GM19372 (cell line): ENCODE results near the gene TMCC2.
"Not testable (repeated sequence)": the region's sequence is repeated elsewhere in the genome, so short reads cannot be mapped to it uniquely, and the experiment has no call there.

Experiments
- ATAC-seq: cut with Tn5 transposase; IDR thresholded peaks from one replicate; pipeline ENCODE4 v1.9.1; 2021; ENCODE audit warnings: mild to moderate bottlenecking, low read depth, moderate library complexity; ENCODE audit not compliant: unreplicated experiment

TMCC2 gene

GRCh38 chr1:205211839-205212536 lies 15.8 kb upstream of the TMCC2 start:
- peak; percentile 12 for ATAC-seq

GRCh38 chr1:205214756-205215155 lies 13.0 kb upstream of the TMCC2 start:
- no peak for ATAC-seq

- no peak for ATAC-seq
Measured at GRCh38 chr1:205216588-205216987, 11.2 kb upstream of the TMCC2 start.

- no peak for ATAC-seq
Measured at GRCh38 chr1:205217418-205217817, 10.3 kb upstream of the TMCC2 start.

- ATAC-seq = no peak
Measured at GRCh38 chr1:205220421-205220820, 7.3 kb upstream of the TMCC2 start.

GRCh38 chr1:205224736-205225135 lies 3.0 kb upstream of the TMCC2 start:
- no peak for ATAC-seq

GRCh38 chr1:205225901-205226765 lies 1.6 kb upstream of the TMCC2 start:
- no peak for ATAC-seq

- ATAC-seq = no peak
Measured at GRCh38 chr1:205226868-205227583, 720 bp upstream of the TMCC2 start.

- no peak for ATAC-seq
Measured at GRCh38 chr1:205228093-205228521, 361 bp downstream of the TMCC2 start.

- ATAC-seq = no peak
Measured at GRCh38 chr1:205229399-205229871, 1.7 kb downstream of the TMCC2 start.

GRCh38 chr1:205229916-205230700 lies 2.4 kb downstream of the TMCC2 start:
- ATAC-seq = no peak

- no peak for ATAC-seq
Measured at GRCh38 chr1:205230982-205231381, 3.2 kb downstream of the TMCC2 start.

- no peak for ATAC-seq
Measured at GRCh38 chr1:205232127-205232820, 4.5 kb downstream of the TMCC2 start.

- no peak for ATAC-seq
Measured at GRCh38 chr1:205232945-205233397, 5.2 kb downstream of the TMCC2 start.

- not testable (repeated sequence) for ATAC-seq
Measured at GRCh38 chr1:205233986-205234385, 6.2 kb downstream of the TMCC2 start.

GRCh38 chr1:205235951-205236350 lies 8.2 kb downstream of the TMCC2 start:
- ATAC-seq = no peak

- ATAC-seq = no peak
Measured at GRCh38 chr1:205236526-205236925, 8.8 kb downstream of the TMCC2 start.

GRCh38 chr1:205236951-205237475 lies 9.3 kb downstream of the TMCC2 start:
- no peak for ATAC-seq
